HepG2 (cell line): ENCODE results near the gene PIP4K2B. TPM values are rescaled to one million over a fixed set of nuclear protein-coding genes. Genes with fewer than 3 reads are reported as not detected.

ENCODE experiments used
- HBP1 ChIP-seq: IDR thresholded peaks from 2 replicates; pipeline ENCODE4 v1.6.1; 2016; ENCODE audit warnings: low read depth, control low read depth
- KLF11 ChIP-seq: IDR thresholded peaks from 2 replicates; pipeline ENCODE4 v1.6.1; 2016; ENCODE audit warnings: missing compliant biosample characterization
- MBD4 ChIP-seq: IDR thresholded peaks from 2 replicates; pipeline ENCODE4 v1.6.1; 2012; ENCODE audit warnings: low read length, inconsistent platforms, borderline replicate concordance
- NFATC3 ChIP-seq: sonication (generic); formaldehyde crosslinking; IDR thresholded peaks from 2 replicates; pipeline ENCODE4 v1.5.1; 2020; ENCODE audit warnings: mild to moderate bottlenecking, missing genetic modification reagents
- NFE2L2 ChIP-seq: fragments of 150-350 bp; IDR thresholded peaks from 2 replicates; pipeline ENCODE4 v1.6.1; 2014; ENCODE audit warnings: low read length
- PBX2 ChIP-seq: IDR thresholded peaks from 2 replicates; pipeline ENCODE4 v1.6.1; 2016; ENCODE audit warnings: control low read depth
- SMYD3 ChIP-seq: sonication (generic); formaldehyde crosslinking; IDR thresholded peaks from 2 replicates; pipeline ENCODE4 v1.8.1; 2023; ENCODE audit warnings: mild to moderate bottlenecking, missing genetic modification reagents
- TP53 ChIP-seq: sonication (generic); formaldehyde crosslinking; conservative IDR thresholded peaks from 2 replicates; pipeline ENCODE4 v1.4.0; 2020; ENCODE audit warnings: missing genetic modification reagents
- ZMYM2 ChIP-seq: sonication (generic); formaldehyde crosslinking; IDR thresholded peaks from 2 replicates; pipeline ENCODE4 v1.8.0; 2022; ENCODE audit warnings: mild to moderate bottlenecking, missing genetic modification reagents
- ZNF3 ChIP-seq: IDR thresholded peaks from 2 replicates; pipeline ENCODE4 v1.7.0; 2017; ENCODE audit warnings: inconsistent platforms
- ZNF496 ChIP-seq: sonication (generic); formaldehyde crosslinking; IDR thresholded peaks from 2 replicates; pipeline ENCODE4 v1.8.1; 2023; ENCODE audit warnings: mild to moderate bottlenecking, moderate library complexity, missing genetic modification reagents; ENCODE audit not compliant: insufficient replicate concordance
- ZNF564 ChIP-seq: sonication (generic); formaldehyde crosslinking; IDR thresholded peaks from 2 replicates; pipeline ENCODE4 v1.8.1; 2023; ENCODE audit warnings: mild to moderate bottlenecking, missing genetic modification reagents
- ZNF574 ChIP-seq: sonication (generic); formaldehyde crosslinking; IDR thresholded peaks from 2 replicates; pipeline ENCODE4 v1.4.0; 2020; ENCODE audit warnings: missing genetic modification reagents
- ZNF672 ChIP-seq: sonication (generic); formaldehyde crosslinking; IDR thresholded peaks from 2 replicates; pipeline ENCODE4 v1.8.1; 2022; ENCODE audit warnings: missing genetic modification reagents
- ZNF678 ChIP-seq: sonication (generic); formaldehyde crosslinking; IDR thresholded peaks from 2 replicates; pipeline ENCODE4 v1.4.0; 2020; ENCODE audit warnings: mild to moderate bottlenecking, missing genetic modification reagents
- ZNF747 ChIP-seq: sonication (generic); formaldehyde crosslinking; IDR thresholded peaks from 2 replicates; pipeline ENCODE4 v1.8.1; 2023; ENCODE audit warnings: missing genetic modification reagents, mild to moderate bottlenecking, borderline replicate concordance
- ZNF776 ChIP-seq: sonication (generic); formaldehyde crosslinking; IDR thresholded peaks from 2 replicates; pipeline ENCODE4 v1.4.0; 2020; ENCODE audit warnings: mild to moderate bottlenecking, missing genetic modification reagents
- polyA plus RNA-seq, 8 experiments: library from polyadenylated mRNA; depleted of rRNA in 3 of 8; stranded (reverse) in 7 of 8; unstranded in 1 of 8; fragments of >200 nt; fragmentation: Illumina TruSeq in 4 of 8; extraction: Trizol in 4 of 8; gene quantifications; 2 replicates each; pipeline versions ENCODE4 v1.2.1 to v1.2.3, GENCODE V29; 2011 to 2016; ENCODE audit warnings: low read depth in 4 of 8, missing spikeins in 1 of 8, mixed read lengths in 1 of 8; ENCODE audit not compliant: insufficient read depth in 1 of 8
- total RNA-seq, 5 experiments: library from RNA; depleted of rRNA; stranded (reverse); fragments of >200 nt; fragmentation: Illumina TruSeq; extraction: Trizol; gene quantifications; 2 replicates each; pipeline ENCODE4 v1.2.3, GENCODE V29; 2016; ENCODE audit warnings: low read depth in 1 of 5
- TF ChIP-seq, protein P1 (sequence below): sonication (generic); formaldehyde crosslinking; IDR thresholded peaks from 2 replicates; pipeline ENCODE4 v1.8.0; 2022; ENCODE audit warnings: missing genetic modification reagents, mild to moderate bottlenecking, borderline replicate concordance
- TF ChIP-seq, protein P2 (sequence below): sonication (generic); formaldehyde crosslinking; IDR thresholded peaks from 2 replicates; pipeline ENCODE4 v1.5.1; 2020; ENCODE audit warnings: mild to moderate bottlenecking, missing genetic modification reagents

The PIP4K2B gene
- total and polyA plus RNA-seq, 2 of the 13 experiments (the other 11 are each of a cell fraction or from before 2014, with no cell fraction given), result 20.4 to 54.0 TPM

GRCh38 chr17:38752308-38753070 lies 46.9 kb downstream of the PIP4K2B start, which contains the start of gene PSMB3 (continued):
- TF ChIP-seq ZNF672 (CRISPR knock-in tag) (no peak), ZNF776 (peak; percentile 10; the same call in 1 of the 2 replicates), NFATC3 (peak; percentile 76; the same call in 1 of the 2 replicates), ZNF496 (CRISPR knock-in tag) (no peak), ZMYM2 (CRISPR knock-in tag) (no peak), HBP1 (CRISPR knock-in tag) (peak; percentile 97), TP53 (no peak), ZNF574 (CRISPR knock-in tag) (peak; percentile 99), ZNF678 (CRISPR knock-in tag) (peak; percentile 97), PBX2 (CRISPR knock-in tag) (peak; percentile 99), NFE2L2 (no peak), MBD4 (no peak), KLF11 (CRISPR knock-in tag) (peak; percentile 81), ZNF564 (CRISPR knock-in tag) (peak; percentile 15; the same call in 1 of the 2 replicates), SMYD3 (CRISPR knock-in tag) (peak; percentile 94), ZNF3 (CRISPR knock-in tag) (peak; percentile 62; the same call in 1 of the 2 replicates), ZNF747 (CRISPR knock-in tag) (peak; percentile 76)
- TF ChIP-seq, protein P1, sequence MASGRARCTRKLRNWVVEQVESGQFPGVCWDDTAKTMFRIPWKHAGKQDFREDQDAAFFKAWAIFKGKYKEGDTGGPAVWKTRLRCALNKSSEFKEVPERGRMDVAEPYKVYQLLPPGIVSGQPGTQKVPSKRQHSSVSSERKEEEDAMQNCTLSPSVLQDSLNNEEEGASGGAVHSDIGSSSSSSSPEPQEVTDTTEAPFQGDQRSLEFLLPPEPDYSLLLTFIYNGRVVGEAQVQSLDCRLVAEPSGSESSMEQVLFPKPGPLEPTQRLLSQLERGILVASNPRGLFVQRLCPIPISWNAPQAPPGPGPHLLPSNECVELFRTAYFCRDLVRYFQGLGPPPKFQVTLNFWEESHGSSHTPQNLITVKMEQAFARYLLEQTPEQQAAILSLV (CRISPR knock-in tag), result no peak; the same call in none of the 2 replicates
- TF ChIP-seq, protein P2, sequence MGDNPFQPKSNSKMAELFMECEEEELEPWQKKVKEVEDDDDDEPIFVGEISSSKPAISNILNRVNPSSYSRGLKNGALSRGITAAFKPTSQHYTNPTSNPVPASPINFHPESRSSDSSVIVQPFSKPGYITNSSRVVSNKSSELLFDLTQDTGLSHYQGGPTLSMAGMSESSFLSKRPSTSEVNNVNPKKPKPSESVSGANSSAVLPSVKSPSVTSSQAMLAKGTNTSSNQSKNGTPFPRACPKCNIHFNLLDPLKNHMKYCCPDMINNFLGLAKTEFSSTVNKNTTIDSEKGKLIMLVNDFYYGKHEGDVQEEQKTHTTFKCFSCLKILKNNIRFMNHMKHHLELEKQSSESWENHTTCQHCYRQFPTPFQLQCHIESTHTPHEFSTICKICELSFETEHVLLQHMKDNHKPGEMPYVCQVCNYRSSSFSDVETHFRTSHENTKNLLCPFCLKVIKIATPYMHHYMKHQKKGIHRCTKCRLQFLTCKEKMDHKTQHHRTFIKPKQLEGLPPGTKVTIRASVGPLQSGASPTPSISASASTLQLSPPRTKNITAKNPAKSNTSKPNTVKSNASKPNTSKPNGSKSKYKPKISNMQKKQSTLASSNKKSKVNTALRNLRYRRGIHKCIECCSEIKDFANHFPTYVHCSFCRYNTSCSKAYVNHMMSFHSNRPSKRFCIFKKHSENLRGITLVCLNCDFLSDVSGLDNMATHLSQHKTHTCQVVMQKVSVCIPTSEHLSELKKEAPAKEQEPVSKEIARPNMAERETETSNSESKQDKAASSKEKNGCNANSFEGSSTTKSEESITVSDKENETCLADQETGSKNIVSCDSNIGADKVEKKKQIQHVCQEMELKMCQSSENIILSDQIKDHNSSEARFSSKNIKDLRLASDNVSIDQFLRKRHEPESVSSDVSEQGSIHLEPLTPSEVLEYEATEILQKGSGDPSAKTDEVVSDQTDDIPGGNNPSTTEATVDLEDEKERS, result peak; percentile 18
